A549 treated with Mapracorat at 1 μM for 4 hours (cell line): Measurements from ENCODE around the gene HNRNPAB. TPM values are rescaled to one million over a fixed set of nuclear protein-coding genes. Genes with fewer than 3 reads are reported as not detected.

Experiments used
- total RNA-seq: library from RNA; stranded (reverse); fragments of 200-300 nt; extraction: Qiagen RNA extraction; gene quantifications from 5 replicates; pipeline ENCODE4 v1.2.3, GENCODE V29; 2022

Gene HNRNPAB
- 305 to 335 TPM (median 317 TPM) in 5 replicates for total RNA-seq

GRCh38 chr5:178204182-178204934 lies at the start of gene HNRNPAB:
HNRNPAB (plus strand) TSS chr5:178204533; CDS start chr5:178204838, 305 bp downstream.

DNA sequence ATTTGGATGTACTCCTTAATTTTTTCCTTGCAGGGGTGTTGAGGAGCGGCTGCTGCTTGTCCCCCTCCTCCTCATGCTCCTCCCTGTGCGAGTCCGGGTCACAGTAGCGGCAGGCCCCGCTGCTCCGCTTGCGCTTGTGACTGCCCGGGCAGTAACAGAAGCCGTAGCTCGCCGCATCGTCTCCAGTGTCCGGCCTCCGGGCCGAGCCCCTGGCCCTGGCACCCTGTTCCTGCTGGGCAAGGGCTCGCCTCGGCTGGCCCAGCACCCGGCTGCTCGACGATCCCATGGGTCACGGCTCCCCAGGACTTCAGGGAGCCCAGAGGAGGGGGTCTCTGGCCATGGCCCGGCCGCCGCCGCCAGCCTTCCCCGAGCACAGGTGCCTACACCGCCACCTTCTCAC lies 17.3 kb upstream of the HNRNPAB start, which contains the start of gene GMCL2:
Gene GMCL2, minus strand, starts transcription at position 358 of the 400 bp plus-strand sequence. Its CDS starts 72 bp downstream, at position 286.

DNA sequence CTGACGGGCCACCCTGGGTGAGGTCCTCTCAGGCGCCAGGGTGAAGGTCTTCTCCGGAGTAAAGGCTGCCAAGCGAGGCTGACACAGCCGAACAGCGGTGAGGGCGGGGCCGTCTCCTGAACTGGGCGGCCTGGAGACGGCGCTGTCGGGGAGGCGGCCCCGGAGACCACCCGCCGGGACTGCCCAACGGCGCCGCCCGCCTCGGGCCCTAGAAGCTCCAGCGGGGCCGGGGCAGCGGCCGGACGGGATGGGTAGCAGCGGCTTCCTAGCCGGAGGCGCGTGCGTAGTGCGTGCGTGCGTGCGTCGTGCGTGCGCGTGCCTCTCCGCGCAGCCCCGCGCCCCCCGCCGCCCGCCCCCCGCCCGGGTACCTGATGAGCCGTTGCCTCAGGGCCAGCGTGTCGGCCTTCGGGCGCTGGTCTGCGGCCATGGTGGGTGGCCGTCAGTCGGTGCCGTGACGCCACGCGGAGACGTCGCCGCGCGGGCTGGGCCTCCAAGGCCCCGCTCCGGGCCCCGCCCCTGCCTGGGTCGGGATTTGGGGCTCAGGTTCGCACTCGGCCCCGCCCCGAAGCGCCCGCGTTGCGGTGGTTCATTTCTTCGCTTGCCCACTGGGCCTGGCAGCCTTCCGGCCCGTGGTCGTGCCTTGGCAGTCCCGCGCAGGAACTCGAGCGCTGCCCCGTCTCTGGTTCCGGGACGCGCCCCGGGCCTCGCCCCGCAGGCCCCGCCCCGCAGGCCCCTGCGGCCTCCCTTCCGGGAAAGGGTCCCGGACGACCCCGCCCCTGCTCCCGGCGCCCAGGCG lies 28.0 kb downstream of the HNRNPAB start, which contains the start of gene PHYKPL:
Gene PHYKPL, minus strand, starts transcription at position 679 of the 796 bp plus-strand sequence. Its CDS starts 252 bp downstream, at position 427.

Other genes with a start within 250 kb of the HNRNPAB start
- gene PROP1, start 208.3 kb upstream of the HNRNPAB start, total RNA-seq: not detected in 5 replicates
- 0.74 to 1.3 TPM (median 1.0 TPM) in 5 replicates for gene N4BP3, start 91.0 kb upstream of the HNRNPAB start, total RNA-seq
- 21.1 to 30.3 TPM (median 30.1 TPM) in 5 replicates for gene RMND5B, start 73.5 kb upstream of the HNRNPAB start, total RNA-seq
- 391 to 505 TPM (median 408 TPM) in 5 replicates for gene NHP2, start 50.6 kb upstream of the HNRNPAB start, total RNA-seq
- not detected in 5 replicates for gene GMCL2, start 17.2 kb upstream of the HNRNPAB start, total RNA-seq
- 6.3 to 9.6 TPM (median 7.6 TPM) in 5 replicates for gene PHYKPL, start 28.3 kb downstream of the HNRNPAB start, total RNA-seq